Astrocyte (in vitro differentiated cells and primary cell): ENCODE results near the gene CTBP2.

Source experiments
- EZH2 ChIP-seq: IDR thresholded peaks from 2 replicates; pipeline ENCODE4 v1.6.1; 2012; ENCODE audit warnings: mild to moderate bottlenecking, low read length, inconsistent platforms; ENCODE audit not compliant: insufficient read depth
- TF ChIP-seq, protein P1 (sequence below): IDR thresholded peaks from 2 replicates; pipeline ENCODE4 v1.5.1; 2011; ENCODE audit warnings: low read depth, mild to moderate bottlenecking, inconsistent platforms, low read length, moderate library complexity; ENCODE audit not compliant: insufficient read depth

DNA sequence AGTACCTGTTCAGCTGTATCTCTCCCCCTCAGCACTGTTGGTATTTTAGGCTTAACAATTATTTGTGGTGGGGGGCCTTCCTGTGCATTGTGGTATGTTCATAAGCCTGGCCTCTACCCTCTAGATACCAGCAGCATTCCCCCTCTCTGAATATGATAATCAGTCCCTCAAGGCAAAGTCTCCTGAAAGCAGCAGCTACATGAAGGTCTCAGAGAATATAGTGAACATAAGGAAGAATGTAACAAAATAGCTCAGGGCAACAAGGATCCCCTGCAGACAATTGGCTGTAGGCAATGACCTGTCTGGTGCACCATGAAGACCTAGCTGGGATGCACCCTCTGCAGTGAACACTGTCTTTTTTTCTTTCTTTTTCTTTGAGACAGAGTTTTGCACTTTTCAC, 86.4 kb downstream of the CTBP2 start:
- TF ChIP-seq, protein P1, sequence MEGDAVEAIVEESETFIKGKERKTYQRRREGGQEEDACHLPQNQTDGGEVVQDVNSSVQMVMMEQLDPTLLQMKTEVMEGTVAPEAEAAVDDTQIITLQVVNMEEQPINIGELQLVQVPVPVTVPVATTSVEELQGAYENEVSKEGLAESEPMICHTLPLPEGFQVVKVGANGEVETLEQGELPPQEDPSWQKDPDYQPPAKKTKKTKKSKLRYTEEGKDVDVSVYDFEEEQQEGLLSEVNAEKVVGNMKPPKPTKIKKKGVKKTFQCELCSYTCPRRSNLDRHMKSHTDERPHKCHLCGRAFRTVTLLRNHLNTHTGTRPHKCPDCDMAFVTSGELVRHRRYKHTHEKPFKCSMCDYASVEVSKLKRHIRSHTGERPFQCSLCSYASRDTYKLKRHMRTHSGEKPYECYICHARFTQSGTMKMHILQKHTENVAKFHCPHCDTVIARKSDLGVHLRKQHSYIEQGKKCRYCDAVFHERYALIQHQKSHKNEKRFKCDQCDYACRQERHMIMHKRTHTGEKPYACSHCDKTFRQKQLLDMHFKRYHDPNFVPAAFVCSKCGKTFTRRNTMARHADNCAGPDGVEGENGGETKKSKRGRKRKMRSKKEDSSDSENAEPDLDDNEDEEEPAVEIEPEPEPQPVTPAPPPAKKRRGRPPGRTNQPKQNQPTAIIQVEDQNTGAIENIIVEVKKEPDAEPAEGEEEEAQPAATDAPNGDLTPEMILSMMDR, result no peak
- TF ChIP-seq EZH2, result no peak
